Right lobe of liver (tissue), 6 donors: ENCODE data around the gene DLG5. TPM values are rescaled to one million over a fixed set of nuclear protein-coding genes. Genes with fewer than 3 reads are reported as not detected.

Experiments
- ATAC-seq, 4 donors: fragments of 200-7000 bp; cut with Tn5 transposase; one replicate each; pipeline ENCODE4 v1.9.1; 2020; ENCODE audit warnings: mild to moderate bottlenecking in 4 of 4, moderate library complexity in 4 of 4
- DNase-seq, 3 donors: peaks; one replicate each; pipeline ENCODE4 v3.0.0-alpha.2; 2020
- H3K27ac ChIP-seq, 3 donors: fragments of 200-600 bp; one replicate each; pipeline ENCODE4 v1.8.0; 2022
- H3K27me3 ChIP-seq, 2 donors: fragments of 200-600 bp; one replicate each; pipeline ENCODE4 v1.8.0; 2022
- H3K36me3 ChIP-seq, 4 donors: fragments of 200-600 bp; sonication (generic) in 1 of 4; one replicate each; pipeline versions ENCODE4 v1.5.1 to v1.8.0; 2017 to 2022; ENCODE audit warnings: control low read depth in 1 of 4
- H3K4me1 ChIP-seq, 4 donors: fragments of 200-600 bp; sonication (generic) in 1 of 4; one replicate each; pipeline versions ENCODE4 v1.5.1 to v1.8.0; 2017 to 2022; ENCODE audit warnings: control low read depth in 1 of 4
- H3K4me3 ChIP-seq, 3 donors: fragments of 200-600 bp; one replicate each; pipeline ENCODE4 v1.8.0; 2022
- H3K9me3 ChIP-seq, 4 donors: fragments of 200-600 bp; sonication (generic) in 1 of 4; one replicate each; pipeline versions ENCODE4 v1.5.1 to v1.8.0; 2017 to 2022; ENCODE audit warnings: control low read depth in 1 of 4
- CTCF ChIP-seq, 4 donors: fragments of 200-600 bp in 3 of 4; fragments of 450-650 bp in 1 of 4; IDR thresholded peaks; one replicate each; pipeline versions ENCODE4 v1.5.1 to v1.8.0; 2016 to 2022; ENCODE audit warnings: antibody characterized with exemption in 4 of 4, mild to moderate bottlenecking in 2 of 4
- POLR2A ChIP-seq: fragments of 450-650 bp; IDR thresholded peaks from one replicate; pipeline ENCODE4 v1.6.1; 2017; ENCODE audit warnings: antibody characterized with exemption, mild to moderate bottlenecking
- whole genome bisulfite sequencing: methylation state at CpG from one replicate; pipeline ENCODE4 v1.1.6; 2018; ENCODE audit warnings: low coverage, low lambda C conversion rate; ENCODE audit not compliant: insufficient coverage; ENCODE audit errors: missing lambda C conversion rate; 5-methylcytosine and 5-hydroxymethylcytosine counted together
- intact Hi-C, 2 donors: fragments of 100-400 bp; cut with DNase I; formaldehyde crosslinking; loops; one replicate each; pipeline versions ENCODE4 v1.11.2 to v1.14.1; 2022
- total RNA-seq, 6 experiments: library from RNA; depleted of rRNA in 2 of 6; stranded (reverse); fragments of >200 nt in 2 of 6; fragmentation: NEBNext Ultra II Directional in 3 of 6; extraction: Animal tissue kit (Norgen Biotek cat#: 25700) in 3 of 6; gene quantifications; one replicate each; pipeline versions ENCODE4 v1.1.0 to v1.2.4, GENCODE V29; 2016 to 2023
- donor health status: DM: no; HTN: yes; CAD: no.
- donor health status: DM: no; HTN: no; CAD: no.
- donor health status: DM: no; HTN: no; CAD: no.
- donor health status: DM: no; HTN: yes; CAD: no.
- donor health status: DM: no; HTN: yes; CAD: no.

Gene DLG5
- total RNA-seq, 6 experiments from 2014 or later, result 5.6 to 8.8 (median 7.6) TPM

- peak; percentile 61 to 72 (median 64) for ATAC-seq
- no peaks in the 10 kb centered on the region for H3K4me1 ChIP-seq
- TF ChIP-seq POLR2A (no peak), CTCF (IDR thresholded peaks at IDR 0.05) (no peak)
- 82% methylated on average over 7 of the region's 14 CpGs for WGBS
- no peaks in the 10 kb centered on the region for H3K27me3 ChIP-seq
- intact Hi-C loops, result loop anchor here in 1 of 2 donors (10.0 kb wide), 1 partner anchor 189 kb away; the partner anchor contains the start of gene POLR3A
- no peaks in the 10 kb centered on the region for H3K9me3 ChIP-seq
- H3K36me3 ChIP-seq, result peaks cover 0 to 8% (median 1%) of the 10 kb centered on the region in 4 donors
- H3K27ac ChIP-seq, result peak overlapping the region in 2 of 3 donors; percentile 11 to 37
- peak in 1 of 3 donors; percentile 65 for DNase-seq
- H3K4me3 ChIP-seq, result no peak overlapping the region
Observed at GRCh38 chr10:77835669-77836086, 90.9 kb downstream of the DLG5 start.

GRCh38 chr10:77834943-77835668 is 91.4 kb downstream of the DLG5 start:
- TF ChIP-seq CTCF (IDR thresholded peaks at IDR 0.05) (no peak), POLR2A (no peak)
- no peaks in the 10 kb centered on the region for H3K4me1 ChIP-seq
- DNase-seq (no peak), ATAC-seq (no peak)
- peaks cover 0 to 11% (median 5%) of the 10 kb centered on the region in 4 donors for H3K36me3 ChIP-seq
- no peaks in the 10 kb centered on the region for H3K9me3 ChIP-seq
- intact Hi-C loops, result loop anchor here in 1 of 2 donors (10.0 kb wide), 1 partner anchor 190 kb away; the partner anchor contains the start of gene POLR3A
- WGBS, result 95% methylated on average over 12 of the region's 13 CpGs
- no peak overlapping the region for H3K27ac ChIP-seq
- H3K27me3 ChIP-seq, result no peaks in the 10 kb centered on the region
- H3K4me3 ChIP-seq, result no peak overlapping the region

GRCh38 chr10:77834540-77834939 is 92.0 kb downstream of the DLG5 start:
- TF ChIP-seq POLR2A, result no peak
- no peak for TF ChIP-seq CTCF (IDR thresholded peaks at IDR 0.05)
- DNase-seq (no peak), ATAC-seq (no peak)
- Histone ChIP-seq H3K4me3 (no peak overlapping the region), H3K27ac (no peak overlapping the region), H3K27me3 (no peaks in the 10 kb centered on the region), H3K9me3 (no peaks in the 10 kb centered on the region), H3K4me1 (no peaks in the 10 kb centered on the region), H3K36me3 (peaks cover 0 to 14% (median 6%) of the 10 kb centered on the region in 4 donors)
- intact Hi-C loops, result loop anchor here in 1 of 2 donors (10.0 kb wide), 1 partner anchor 190 kb away; the partner anchor contains the start of gene POLR3A
- WGBS, result no CpG with 5 or more reads among the region's 2 CpGs

- TF ChIP-seq POLR2A, result no peak
- peaks cover 0 to 17% (median 6%) of the 10 kb centered on the region in 4 donors for H3K36me3 ChIP-seq
- H3K27me3 ChIP-seq, result no peaks in the 10 kb centered on the region
- no peak overlapping the region for H3K4me3 ChIP-seq
- H3K9me3 ChIP-seq, result no peaks in the 10 kb centered on the region
- H3K4me1 ChIP-seq, result no peaks in the 10 kb centered on the region
- intact Hi-C loops, result loop anchor here in 1 of 2 donors (10.0 kb wide), 1 partner anchor 191 kb away; the partner anchor contains the start of gene POLR3A
- ATAC-seq, result no peak
- H3K27ac ChIP-seq, result no peak overlapping the region
- 100% methylated on average over 4 of the region's 15 CpGs for WGBS
- DNase-seq, result peak in 1 of 3 donors; percentile 55
Observed at GRCh38 chr10:77833792-77834191, 92.8 kb downstream of the DLG5 start.

GRCh38 chr10:77833225-77833624 is 93.3 kb downstream of the DLG5 start:
- TF ChIP-seq POLR2A, result no peak
- TF ChIP-seq CTCF (IDR thresholded peaks at IDR 0.05), result no peak
- intact Hi-C loops, result loop anchor here in 1 of 2 donors (10.0 kb wide), 1 partner anchor 192 kb away; the partner anchor contains the start of gene POLR3A
- 95% methylated on average over 6 of the region's 6 CpGs for WGBS
- no peaks in the 10 kb centered on the region for H3K9me3 ChIP-seq
- H3K27ac ChIP-seq, result no peak overlapping the region
- H3K4me3 ChIP-seq, result no peak overlapping the region
- peaks cover 0 to 17% (median 6%) of the 10 kb centered on the region in 4 donors for H3K36me3 ChIP-seq
- no peaks in the 10 kb centered on the region for H3K4me1 ChIP-seq
- peak in 1 of 3 donors; percentile 3 for DNase-seq
- no peaks in the 10 kb centered on the region for H3K27me3 ChIP-seq
- no peak for ATAC-seq
